Activated CD4-positive, alpha-beta T cell treated with anti-CD3 and anti-CD28 coated beads for 24 hours (primary cell): ENCODE measurements around the gene ZNF440.
"Not testable (repeated sequence)": the region's sequence is repeated elsewhere in the genome, so short reads cannot be mapped to it uniquely, and the experiment has no call there.

Experiments
- DNase-seq, 2 donors: peaks; one replicate each; pipeline ENCODE4 v3.0.0-alpha.2; 2020; ENCODE audit warnings: low read depth in 2 of 2

ZNF440 gene

GRCh38 chr19:11814029-11814699, at the start of gene ZNF440:
Gene ZNF440 (plus strand): TSS chr19:11814273. CDS start chr19:11814448, 175 bp downstream.
- DNase-seq, result peak; percentile 77 to 83

GRCh38 chr19:11766597-11767591, 47.2 kb upstream of the ZNF440 start, which contains the start of gene ZNF441:
Gene ZNF441 (plus strand): TSS chr19:11767000. CDS start chr19:11767194, 194 bp downstream.
- peak; percentile 87 to 97 for DNase-seq

- DNase-seq, result no peak
These were observed 46.4 kb upstream of the ZNF440 start for GRCh38 chr19:11767633-11768133.

GRCh38 chr19:11769995-11770394, 44.1 kb upstream of the ZNF440 start:
- no peak for DNase-seq

GRCh38 chr19:11771520-11771919, 42.6 kb upstream of the ZNF440 start:
- DNase-seq, result not testable (repeated sequence)

- DNase-seq, result not testable (repeated sequence)
These were observed 37.4 kb upstream of the ZNF440 start for GRCh38 chr19:11776669-11777068.

GRCh38 chr19:11780431-11781020, 33.5 kb upstream of the ZNF440 start:
- DNase-seq, result no peak

GRCh38 chr19:11781295-11782057, 32.6 kb upstream of the ZNF440 start:
- DNase-seq, result no peak

GRCh38 chr19:11783767-11784166, 30.3 kb upstream of the ZNF440 start:
- no peak for DNase-seq

- no peak for DNase-seq
These were observed 29.7 kb upstream of the ZNF440 start for GRCh38 chr19:11784356-11784755.

- DNase-seq, result no peak
These were observed 26.5 kb upstream of the ZNF440 start for GRCh38 chr19:11787536-11787935.

GRCh38 chr19:11792942-11793341, 21.1 kb upstream of the ZNF440 start:
- no peak for DNase-seq

- DNase-seq, result peak; percentile 66 to 71
These were observed 16.6 kb upstream of the ZNF440 start for GRCh38 chr19:11797491-11797890.

GRCh38 chr19:11798391-11799330, 15.4 kb upstream of the ZNF440 start, which contains the start of gene ZNF491:
Gene ZNF491 (plus strand): TSS chr19:11798523. CDS start chr19:11805954, 7,431 bp downstream.
- peak; percentile 80 to 85 for DNase-seq

- DNase-seq, result no peak
These were observed 7.5 kb upstream of the ZNF440 start for GRCh38 chr19:11806354-11807098.

- DNase-seq, result no peak
These were observed 7.0 kb upstream of the ZNF440 start for GRCh38 chr19:11807099-11807380.

- DNase-seq, result no peak
These were observed 407 bp upstream of the ZNF440 start for GRCh38 chr19:11813703-11814028.

- no peak for DNase-seq
These were observed 595 bp downstream of the ZNF440 start for GRCh38 chr19:11814700-11815035.

GRCh38 chr19:11821474-11822109, 7.5 kb downstream of the ZNF440 start:
- no peak for DNase-seq
